Adipocyte (in vitro differentiated cells): ENCODE results near the gene NID1.
"Not testable (repeated sequence)": the region's sequence is repeated elsewhere in the genome, so short reads cannot be mapped to it uniquely, and the experiment has no call there.

Source experiments
- DNase-seq: peaks from one replicate; pipeline ENCODE4 v3.0.0-alpha.2; 2015; ENCODE audit warnings: low read depth
- H3K27me3 ChIP-seq: replicated peaks from 2 replicates; pipeline ENCODE4 v1.7.0; 2013; ENCODE audit warnings: mild to moderate bottlenecking, low read length, moderate library complexity; ENCODE audit not compliant: control insufficient read depth, insufficient read depth
- H3K36me3 ChIP-seq: 2 replicates; pipeline ENCODE4 v1.7.0; 2013; ENCODE audit warnings: low read length, mild to moderate bottlenecking, moderate library complexity; ENCODE audit not compliant: control insufficient read depth, insufficient read depth, severe bottlenecking
- H3K4me1 ChIP-seq: 2 replicates; pipeline ENCODE4 v1.7.0; 2013; ENCODE audit warnings: mild to moderate bottlenecking, low read length, moderate library complexity; ENCODE audit not compliant: control insufficient read depth, insufficient read depth
- H3K4me3 ChIP-seq: 2 replicates; pipeline ENCODE4 v1.7.0; 2013; ENCODE audit warnings: mild to moderate bottlenecking, low read length, moderate library complexity
- H3K9ac ChIP-seq: 2 replicates; pipeline ENCODE4 v1.7.0; 2013; ENCODE audit warnings: mild to moderate bottlenecking, low read length, moderate library complexity
- H3K9me3 ChIP-seq: 2 replicates; pipeline ENCODE4 v1.7.0; 2013; ENCODE audit warnings: mild to moderate bottlenecking, low read length, moderate library complexity; ENCODE audit not compliant: control insufficient read depth

NID1 gene

GRCh38 chr1:236078077-236078476 lies 13.2 kb upstream of the NID1 start:
- H3K9ac ChIP-seq = not testable (repeated sequence)

DNA sequence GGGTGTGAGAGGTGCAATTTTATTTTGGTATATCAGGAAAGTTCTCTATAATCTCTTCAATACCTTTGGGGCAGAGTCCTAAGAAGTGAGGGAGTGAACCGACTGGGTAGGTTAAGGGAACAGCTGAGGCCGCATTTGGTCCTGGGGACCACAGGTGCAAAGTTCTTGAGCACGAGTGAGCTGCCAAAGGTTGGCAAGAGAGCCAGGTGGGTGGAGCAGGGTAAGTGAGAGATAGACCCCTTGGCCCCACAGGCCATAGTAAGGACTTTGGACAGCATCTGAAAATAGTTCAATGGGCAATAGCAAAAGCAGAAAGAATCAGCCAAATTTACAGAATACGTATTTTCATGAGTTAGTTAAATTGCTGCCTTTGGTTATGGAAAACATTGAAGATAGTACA lies 11.0 kb upstream of the NID1 start:
- Histone ChIP-seq H3K4me3 (no peak overlapping the region), H3K9ac (no peak overlapping the region), H3K36me3 (no peaks in the 10 kb centered on the region), H3K4me1 (no peaks in the 10 kb centered on the region), H3K27me3 (no peaks in the 10 kb centered on the region), H3K9me3 (peaks cover under 1% of the 10 kb centered on the region)
- no peak for DNase-seq

More at GRCh38 chr1:236078077-236078476, 13.2 kb upstream of the NID1 start:
- H3K9me3 ChIP-seq, H3K4me3 ChIP-seq, DNase-seq, H3K36me3 ChIP-seq, H3K4me1 ChIP-seq, H3K27me3 ChIP-seq: not testable (repeated sequence)

GRCh38 chr1:236073307-236073897 lies 8.5 kb upstream of the NID1 start:
- DNase-seq = no peak
- no peak overlapping the region for H3K9ac ChIP-seq

DNA sequence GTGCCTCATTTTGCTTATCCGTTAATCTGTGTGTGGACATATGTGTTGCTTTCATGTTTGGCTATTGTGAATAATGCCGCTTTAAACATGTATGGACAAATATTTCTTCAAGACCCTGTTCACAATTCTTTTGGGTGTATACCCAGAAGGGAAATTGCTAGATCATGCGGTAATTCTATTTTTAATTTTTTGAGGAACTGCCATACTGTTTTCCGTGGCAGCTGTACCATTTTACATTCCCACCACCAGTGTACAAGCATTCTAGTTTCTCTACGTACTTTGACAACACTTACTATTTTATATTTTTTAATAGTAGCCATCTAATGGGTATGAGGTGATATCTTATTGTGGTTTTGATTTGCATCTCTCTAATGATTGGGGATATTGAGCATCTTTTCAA lies 7.1 kb upstream of the NID1 start:
- no peak for DNase-seq
- Histone ChIP-seq H3K9ac (no peak overlapping the region), H3K27me3 (no peaks in the 10 kb centered on the region), H3K4me3 (no peak overlapping the region), H3K4me1 (peaks cover 6% of the 10 kb centered on the region), H3K9me3 (peaks cover 6% of the 10 kb centered on the region), H3K36me3 (no peaks in the 10 kb centered on the region)

More at GRCh38 chr1:236073307-236073897, 8.5 kb upstream of the NID1 start:
- H3K9me3 ChIP-seq = peaks cover 6% of the 10 kb centered on the region
- no peaks in the 10 kb centered on the region for H3K36me3 ChIP-seq
- H3K27me3 ChIP-seq = no peaks in the 10 kb centered on the region
- no peaks in the 10 kb centered on the region for H3K4me1 ChIP-seq
- no peak overlapping the region for H3K4me3 ChIP-seq

DNA sequence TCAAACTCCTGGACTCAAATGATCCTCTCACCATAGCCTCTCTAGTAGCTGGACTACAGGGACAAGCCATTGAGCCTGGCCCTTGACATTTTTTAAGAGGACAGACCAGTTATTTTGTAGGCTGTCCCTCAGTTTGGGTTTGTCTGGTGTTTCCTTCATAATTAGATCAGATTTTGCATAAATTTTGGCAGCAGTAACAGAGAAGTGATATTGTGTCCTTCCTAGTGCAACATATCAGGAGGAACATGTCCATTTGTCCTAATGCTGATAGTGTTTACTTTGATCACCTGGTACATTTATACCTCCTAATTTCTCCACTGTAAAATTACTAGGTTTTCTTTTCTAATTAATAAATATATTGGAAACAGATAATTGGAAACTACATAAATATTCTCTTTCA lies 5.9 kb upstream of the NID1 start:
- Histone ChIP-seq H3K27me3 (no peaks in the 10 kb centered on the region), H3K9ac (no peak overlapping the region), H3K36me3 (no peaks in the 10 kb centered on the region), H3K9me3 (peaks cover 6% of the 10 kb centered on the region), H3K4me1 (peaks cover 15% of the 10 kb centered on the region), H3K4me3 (no peak overlapping the region)
- DNase-seq = no peak

GRCh38 chr1:236069796-236070195 lies 4.9 kb upstream of the NID1 start:
- no peak overlapping the region for H3K9ac ChIP-seq
- H3K27me3 ChIP-seq = no peaks in the 10 kb centered on the region
- H3K9me3 ChIP-seq = peaks cover 6% of the 10 kb centered on the region
- no peak overlapping the region for H3K4me3 ChIP-seq
- DNase-seq = no peak
- peaks cover 20% of the 10 kb centered on the region for H3K4me1 ChIP-seq
- no peaks in the 10 kb centered on the region for H3K36me3 ChIP-seq

DNA sequence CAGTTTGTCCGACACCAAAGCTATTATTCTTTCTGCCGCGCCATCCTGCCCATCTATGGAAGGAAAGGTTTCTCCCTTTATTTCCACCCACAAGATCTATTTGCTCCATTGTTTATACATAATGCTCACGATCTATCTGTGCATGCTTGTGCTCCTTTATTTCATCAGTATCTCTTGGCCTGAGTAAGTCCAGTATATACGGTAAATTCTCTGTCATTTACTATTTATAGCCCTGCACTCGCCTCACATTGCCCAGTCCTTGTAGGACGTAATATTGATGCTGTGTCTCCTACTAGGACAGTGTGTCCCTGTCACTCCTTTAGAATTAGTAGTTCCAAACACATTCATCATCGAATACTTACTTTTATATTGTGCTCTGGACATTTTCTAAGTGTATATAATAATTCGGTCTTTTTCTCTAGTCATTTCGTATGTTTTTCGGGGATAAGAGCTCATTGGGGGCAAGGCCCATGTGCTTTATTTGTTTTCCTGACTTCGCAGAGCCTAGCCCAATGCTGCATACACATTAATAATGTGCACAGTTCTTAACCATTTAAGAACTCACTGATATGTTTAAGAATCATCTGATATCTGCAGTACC lies 3.1 kb upstream of the NID1 start:
- Histone ChIP-seq H3K9me3 (peaks cover 6% of the 10 kb centered on the region), H3K36me3 (no peaks in the 10 kb centered on the region), H3K4me1 (peaks cover 20% of the 10 kb centered on the region), H3K27me3 (no peaks in the 10 kb centered on the region), H3K9ac (no peak overlapping the region), H3K4me3 (peak overlapping the region; percentile 30)
- DNase-seq = peak; percentile 17

DNA sequence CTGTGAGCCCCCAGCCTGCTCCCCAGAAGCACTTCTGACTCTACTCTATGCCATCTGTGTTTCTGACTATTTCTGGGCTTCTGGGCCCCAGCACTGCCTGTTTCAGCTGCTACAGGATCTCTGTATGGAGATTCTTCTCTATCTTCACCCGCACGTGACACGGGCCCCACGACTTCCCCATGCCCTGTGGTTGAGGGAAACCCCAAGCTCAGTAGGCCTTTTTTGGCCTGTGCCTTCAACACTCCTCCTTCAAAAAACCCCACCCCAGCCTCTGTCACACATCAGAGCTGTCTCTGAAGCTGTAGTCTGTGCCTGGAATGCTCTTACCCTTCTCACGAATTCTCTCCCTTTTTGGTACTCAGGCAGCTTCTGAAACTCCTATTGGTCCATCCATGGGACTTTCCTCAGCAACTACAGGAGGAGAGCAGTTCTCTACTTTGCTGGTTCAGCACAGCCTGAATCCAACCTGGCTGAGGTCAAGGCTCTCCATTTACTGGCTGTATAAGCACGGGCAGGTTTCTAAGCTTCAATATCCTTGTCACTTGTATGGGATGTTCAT lies 2.0 kb upstream of the NID1 start:
- Histone ChIP-seq H3K4me1 (peaks cover 28% of the 10 kb centered on the region), H3K4me3 (no peak overlapping the region), H3K36me3 (peaks cover 2% of the 10 kb centered on the region), H3K9me3 (peaks cover 6% of the 10 kb centered on the region), H3K9ac (no peak overlapping the region), H3K27me3 (no peaks in the 10 kb centered on the region)
- DNase-seq = no peak

GRCh38 chr1:236066054-236066453 lies 1.2 kb upstream of the NID1 start:
- Histone ChIP-seq H3K9me3 (peaks cover 6% of the 10 kb centered on the region), H3K27me3 (no peaks in the 10 kb centered on the region), H3K4me1 (peaks cover 35% of the 10 kb centered on the region)

GRCh38 chr1:236065509-236066005 lies 667 bp upstream of the NID1 start:
- Histone ChIP-seq H3K4me3 (peak overlapping the region; percentile 95), H3K9ac (peak overlapping the region; percentile 97), H3K4me1 (peaks cover 40% of the 10 kb centered on the region), H3K9me3 (peaks cover 2% of the 10 kb centered on the region), H3K27me3 (no peaks in the 10 kb centered on the region), H3K36me3 (peaks cover 15% of the 10 kb centered on the region)
- DNase-seq = no peak

More at GRCh38 chr1:236066054-236066453, 1.2 kb upstream of the NID1 start:
- no peak for DNase-seq
- H3K4me3 ChIP-seq = peak overlapping the region; percentile 95
- peaks cover 10% of the 10 kb centered on the region for H3K36me3 ChIP-seq
- peak overlapping the region; percentile 97 for H3K9ac ChIP-seq

- H3K36me3 ChIP-seq = peaks cover 21% of the 10 kb centered on the region
- no peaks in the 10 kb centered on the region for H3K9me3 ChIP-seq
- H3K9ac ChIP-seq = peak overlapping the region; percentile 97
- no peaks in the 10 kb centered on the region for H3K27me3 ChIP-seq
- H3K4me3 ChIP-seq = peak overlapping the region; percentile 95
- DNase-seq = peak; percentile 91
- H3K4me1 ChIP-seq = peaks cover 52% of the 10 kb centered on the region
These were observed 794 bp downstream of the NID1 start for GRCh38 chr1:236063919-236064673.
